Measurements from ENCODE around the gene BABAM1. TPM values are rescaled to one million over a fixed set of nuclear protein-coding genes. Genes with fewer than 3 reads are reported as not detected.

BABAM1 gene
- total and polyA plus RNA-seq, 3 donors from 2014 or later: 93.2 to 110 (median 95.4) TPM

DNA sequence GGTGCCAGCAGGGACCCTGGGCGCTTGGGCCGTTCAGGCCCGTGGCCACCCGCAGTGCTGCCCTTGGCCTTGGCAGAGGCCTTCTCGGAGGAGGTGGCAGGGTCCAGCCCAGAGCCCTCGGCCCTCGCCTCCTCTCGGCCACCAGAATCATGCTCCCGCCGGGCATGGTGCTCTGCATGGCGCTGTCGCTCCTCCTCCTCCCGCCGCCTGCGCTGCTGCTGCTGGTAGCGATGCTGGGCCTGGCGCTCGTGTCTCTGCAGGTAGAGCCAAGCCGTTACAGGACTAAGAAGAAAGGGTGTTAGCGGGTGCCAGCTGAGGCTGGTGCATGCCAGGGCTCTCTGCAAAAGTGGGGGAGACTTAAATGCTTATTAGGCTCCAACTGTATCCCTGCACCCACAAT is 57.9 kb downstream of the BABAM1 start:
- 96 to 98% methylated on average over 14 to 19 of the region's 20 CpGs for WGBS, 2 donors
- no peak overlapping the region for H3K27ac ChIP-seq
- no peak overlapping the region for H3K4me3 ChIP-seq
- TF ChIP-seq POLR2A (IDR thresholded peaks at IDR 0.05): no peak
- TF ChIP-seq, protein P1, sequence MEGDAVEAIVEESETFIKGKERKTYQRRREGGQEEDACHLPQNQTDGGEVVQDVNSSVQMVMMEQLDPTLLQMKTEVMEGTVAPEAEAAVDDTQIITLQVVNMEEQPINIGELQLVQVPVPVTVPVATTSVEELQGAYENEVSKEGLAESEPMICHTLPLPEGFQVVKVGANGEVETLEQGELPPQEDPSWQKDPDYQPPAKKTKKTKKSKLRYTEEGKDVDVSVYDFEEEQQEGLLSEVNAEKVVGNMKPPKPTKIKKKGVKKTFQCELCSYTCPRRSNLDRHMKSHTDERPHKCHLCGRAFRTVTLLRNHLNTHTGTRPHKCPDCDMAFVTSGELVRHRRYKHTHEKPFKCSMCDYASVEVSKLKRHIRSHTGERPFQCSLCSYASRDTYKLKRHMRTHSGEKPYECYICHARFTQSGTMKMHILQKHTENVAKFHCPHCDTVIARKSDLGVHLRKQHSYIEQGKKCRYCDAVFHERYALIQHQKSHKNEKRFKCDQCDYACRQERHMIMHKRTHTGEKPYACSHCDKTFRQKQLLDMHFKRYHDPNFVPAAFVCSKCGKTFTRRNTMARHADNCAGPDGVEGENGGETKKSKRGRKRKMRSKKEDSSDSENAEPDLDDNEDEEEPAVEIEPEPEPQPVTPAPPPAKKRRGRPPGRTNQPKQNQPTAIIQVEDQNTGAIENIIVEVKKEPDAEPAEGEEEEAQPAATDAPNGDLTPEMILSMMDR (IDR thresholded peaks at IDR 0.05): no peak
- H3K4me1 ChIP-seq: peaks cover 30% of the 10 kb centered on the region
- no peaks in the 10 kb centered on the region for H3K9me3 ChIP-seq
- no peaks in the 10 kb centered on the region for H3K36me3 ChIP-seq (ENCODE audit: low read depth, missing control alignments)
- no peaks in the 10 kb centered on the region for H3K27me3 ChIP-seq
- DNase-seq: no peak
- intact Hi-C loops (cut with DNase I; ENCODE audit: low total_unique reads): no loop called here

DNA sequence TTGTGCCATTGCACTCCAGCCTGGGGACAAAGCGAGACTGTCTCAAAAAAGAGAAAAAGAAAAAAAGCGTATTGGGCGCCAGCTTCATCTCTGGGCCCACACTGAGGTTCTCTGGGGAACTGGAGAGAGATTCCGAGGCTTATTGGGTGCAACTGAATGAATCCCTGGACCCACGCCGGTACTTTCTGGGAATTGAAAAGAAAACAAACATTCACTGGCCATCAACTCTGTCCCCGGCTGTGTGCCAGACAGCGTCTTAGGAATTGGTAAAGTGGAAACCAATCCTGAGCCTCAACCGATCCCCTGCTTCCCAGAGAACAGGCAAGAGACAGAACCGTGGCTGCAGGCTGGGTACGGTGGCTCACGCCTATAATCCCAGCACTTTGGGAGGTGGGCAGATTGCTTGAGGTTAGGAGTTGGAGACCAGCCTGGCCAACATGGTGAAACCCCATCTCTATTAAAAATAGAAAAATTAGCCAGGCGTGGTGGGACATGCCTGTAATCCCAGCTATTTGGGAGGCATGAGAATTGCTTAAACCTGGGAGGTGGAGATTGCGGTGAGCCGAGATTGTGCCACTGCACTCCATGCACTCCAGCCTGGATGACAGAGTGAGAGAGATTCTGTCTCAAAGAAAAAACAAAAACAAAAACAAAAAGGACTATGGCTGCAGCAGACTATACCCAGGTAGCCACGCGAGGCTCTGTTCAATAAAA is 58.8 kb downstream of the BABAM1 start:
- H3K36me3 ChIP-seq (ENCODE audit: low read depth, missing control alignments): no peaks in the 10 kb centered on the region
- DNase-seq: peak; percentile 84
- TF ChIP-seq POLR2A (IDR thresholded peaks at IDR 0.05): no peak
- TF ChIP-seq, protein P1 (IDR thresholded peaks at IDR 0.05): no peak
- no peak overlapping the region for H3K4me3 ChIP-seq
- no peaks in the 10 kb centered on the region for H3K27me3 ChIP-seq
- no peak overlapping the region for H3K27ac ChIP-seq
- H3K9me3 ChIP-seq: no peaks in the 10 kb centered on the region
- intact Hi-C loops (cut with DNase I; ENCODE audit: low total_unique reads): no loop called here
- WGBS, 2 donors: 50 to 72% methylated on average over 17 of the region's 17 CpGs
- H3K4me1 ChIP-seq: peaks cover 30% of the 10 kb centered on the region

DNA sequence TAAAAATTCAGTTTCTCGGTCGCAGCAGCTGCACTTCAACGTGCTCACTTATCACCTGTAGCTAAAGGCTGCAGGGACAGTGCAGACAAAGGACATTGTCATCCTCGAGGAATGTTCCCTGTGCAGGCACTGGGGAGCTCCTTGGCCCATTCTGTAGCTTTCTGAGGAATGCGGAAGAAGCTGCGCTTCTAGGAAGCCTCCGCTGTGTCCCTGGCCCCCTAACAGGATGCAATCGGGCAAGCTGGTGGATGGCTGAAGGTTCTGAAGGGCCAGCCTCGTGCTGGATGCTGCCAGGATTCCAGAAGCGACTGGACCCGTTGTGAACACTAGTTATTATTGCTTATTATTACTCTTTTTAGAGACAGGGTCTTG is 59.3 kb downstream of the BABAM1 start:
- H3K4me1 ChIP-seq: peaks cover 30% of the 10 kb centered on the region
- TF ChIP-seq, protein P1 (IDR thresholded peaks at IDR 0.05): no peak
- no peak for TF ChIP-seq POLR2A (IDR thresholded peaks at IDR 0.05)
- H3K36me3 ChIP-seq (ENCODE audit: low read depth, missing control alignments): no peaks in the 10 kb centered on the region

DNA sequence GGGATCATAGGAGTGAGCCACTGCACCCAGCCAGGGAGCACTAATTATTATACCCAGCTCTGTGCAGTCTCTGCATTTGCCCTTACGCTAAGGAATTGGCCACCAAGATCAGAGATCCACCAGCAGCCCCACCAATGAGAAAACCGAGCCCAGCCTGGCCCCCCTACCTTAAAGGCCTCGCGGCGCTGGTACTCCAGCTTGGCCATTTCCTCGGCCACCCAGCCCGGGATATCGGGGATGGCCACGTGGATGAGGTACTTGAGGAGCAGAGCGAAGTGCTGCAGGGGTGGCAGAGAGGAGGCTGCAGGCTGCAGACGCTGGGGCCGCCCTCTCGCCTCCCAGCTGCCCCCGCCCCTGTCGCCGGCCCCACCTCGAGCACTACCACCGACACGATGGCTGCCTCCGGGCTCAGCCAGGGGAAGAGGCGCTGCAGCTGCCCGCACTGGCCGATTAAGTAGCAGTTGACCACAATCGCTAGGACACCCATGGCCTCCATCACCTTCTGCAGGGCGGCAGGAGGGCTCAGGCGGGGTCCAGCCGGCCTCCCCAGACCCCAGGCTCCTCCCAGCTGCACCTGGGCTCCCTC is 59.9 kb downstream of the BABAM1 start:
- intact Hi-C loops (cut with DNase I; ENCODE audit: low total_unique reads): no loop called here
- 56 to 81% methylated on average over 5 to 23 of the region's 27 CpGs for whole genome bisulfite sequencing, 2 donors
- H3K4me3 ChIP-seq: no peak overlapping the region
- H3K27ac ChIP-seq: peak overlapping the region in 1 of 2 donors; percentile 5
- no peaks in the 10 kb centered on the region for H3K9me3 ChIP-seq
- H3K36me3 ChIP-seq (ENCODE audit: low read depth, missing control alignments): no peaks in the 10 kb centered on the region
- H3K27me3 ChIP-seq: no peaks in the 10 kb centered on the region
- H3K4me1 ChIP-seq: peaks cover 29% of the 10 kb centered on the region
- no peak for TF ChIP-seq POLR2A (IDR thresholded peaks at IDR 0.05)
- TF ChIP-seq, protein P1 (IDR thresholded peaks at IDR 0.05): no peak
- DNase-seq: no peak

More for the DNA sequence above, 59.3 kb downstream of the BABAM1 start:
- no peaks in the 10 kb centered on the region for H3K9me3 ChIP-seq
- 36 to 71% methylated on average over 10 to 11 of the region's 11 CpGs for WGBS, 2 donors
- no peak overlapping the region for H3K4me3 ChIP-seq
- H3K27ac ChIP-seq: no peak overlapping the region
- no peak for DNase-seq
- intact Hi-C loops (cut with DNase I; ENCODE audit: low total_unique reads): no loop called here
- no peaks in the 10 kb centered on the region for H3K27me3 ChIP-seq
